Measurements from ENCODE around the gene SEL1L3. TPM values are rescaled to one million over a fixed set of nuclear protein-coding genes. Genes with fewer than 3 reads are reported as not detected.

The SEL1L3 gene
- total and polyA plus RNA-seq, 2 donors (not counting 3 experiments of a cell fraction or from before 2014, with no cell fraction given) = 53.4 to 122 TPM

GRCh38 chr4:25755911-25756310, 106.9 kb downstream of the SEL1L3 start:
- peaks cover 3 to 15% of the 10 kb centered on the region in 2 experiments for H3K36me3 ChIP-seq (ENCODE audit: control insufficient read depth in 2 of 2, extremely low read depth in 1 of 2, insufficient read depth in 2 of 2, low read length in 2 of 2)
- no peak overlapping the region for H3K4me3 ChIP-seq (replicated peaks in 1 of 3; ENCODE audit: insufficient read depth in 1 of 3, low read depth in 1 of 3, low read length in 3 of 3)
- H3K9me3 ChIP-seq (replicated peaks; ENCODE audit: control insufficient read depth, insufficient read depth, low read length) = no peaks in the 10 kb centered on the region
- DNase-seq (ENCODE audit: low read depth, low spot score) = no peak
- H3K27me3 ChIP-seq (ENCODE audit: control insufficient read depth in 2 of 2, insufficient read depth in 2 of 2, low read length in 2 of 2) = no peaks in the 10 kb centered on the region
- BruUV-seq (replicated peaks) = no TSS peak
- no peak overlapping the region for H3K27ac ChIP-seq (ENCODE audit: insufficient read depth, low read depth, low read length)
- POLR2A ChIA-PET = no interaction called here
- no peak overlapping the region for H2AFZ ChIP-seq (ENCODE audit: low read depth, low read length)
- no peak overlapping the region for H3K9ac ChIP-seq (replicated peaks; ENCODE audit: extremely low read depth, insufficient read depth, low read length)
- no peak for TF ChIP-seq FOS (IDR thresholded peaks at IDR 0.05; ENCODE audit: borderline replicate concordance, insufficient read depth, low read length)
- no peak for TF ChIP-seq MYC (IDR thresholded peaks at IDR 0.05; ENCODE audit: low read depth, low read length)
- no peak for TF ChIP-seq JUN (IDR thresholded peaks at IDR 0.05; ENCODE audit: borderline replicate concordance, insufficient read depth, insufficient read length, low read depth)
- TF ChIP-seq POLR2AphosphoS5 (IDR thresholded peaks at IDR 0.05; ENCODE audit: insufficient read depth, low read depth, low read length) = no peak
- TF ChIP-seq GATA2 (IDR thresholded peaks at IDR 0.05; ENCODE audit: insufficient read depth, insufficient read length, low read depth, low read length) = no peak
- TF ChIP-seq EZH2 (IDR thresholded peaks at IDR 0.05; ENCODE audit: borderline replicate concordance, low read depth, low read length, severe bottlenecking) = no peak
- TF ChIP-seq MAX (IDR thresholded peaks at IDR 0.05; ENCODE audit: insufficient read depth, insufficient read length) = no peak
- H4K20me1 ChIP-seq (replicated peaks; ENCODE audit: control insufficient read depth, extremely low read depth, insufficient read depth, low read length) = no peaks in the 10 kb centered on the region
- no peaks in the 10 kb centered on the region for H3K79me2 ChIP-seq (ENCODE audit: control insufficient read depth, insufficient read depth, low read length)
- H3K4me2 ChIP-seq (ENCODE audit: insufficient read depth, low read length) = no peak overlapping the region
- CTCF ChIA-PET = interaction anchor here (1.0 to 2.6 kb wide), 2 partner anchors 12 to 315 kb away, joined by 6 to 28 read pairs; no protein-coding TSS in a partner anchor
- dilution Hi-C loops (cut with MboI; ENCODE audit: extremely low pct_ligation_motif_present, low sequenced_read_pairs) (no loop called here), intact Hi-C loops (cut with micrococcal nuclease) (no loop called here)
- H3K9me1 ChIP-seq (replicated peaks; ENCODE audit: control insufficient read depth, extremely low read depth, insufficient read depth, low read length) = no peaks in the 10 kb centered on the region
- H3K4me1 ChIP-seq (ENCODE audit: control insufficient read depth, extremely low read depth, insufficient read depth, low read length) = no peaks in the 10 kb centered on the region
- no peak for FAIRE-seq

- intact Hi-C loops (cut with micrococcal nuclease) = no loop called here
- H4K20me1 ChIP-seq (replicated peaks; ENCODE audit: control insufficient read depth, extremely low read depth, insufficient read depth, low read length) = no peaks in the 10 kb centered on the region
- H3K4me3 ChIP-seq (replicated peaks in 1 of 3; ENCODE audit: insufficient read depth in 1 of 3, low read depth in 1 of 3, low read length in 3 of 3) = no peak overlapping the region
- H3K27ac ChIP-seq (ENCODE audit: insufficient read depth, low read depth, low read length) = no peak overlapping the region
- no peak for DNase-seq (ENCODE audit: low read depth, low spot score)
- H2AFZ ChIP-seq (ENCODE audit: low read depth, low read length) = no peak overlapping the region
- no peak for FAIRE-seq
- H3K27me3 ChIP-seq (ENCODE audit: control insufficient read depth in 2 of 2, insufficient read depth in 2 of 2, low read length in 2 of 2) = no peaks in the 10 kb centered on the region
- TF ChIP-seq POLR2AphosphoS5 (IDR thresholded peaks at IDR 0.05; ENCODE audit: insufficient read depth, low read depth, low read length) (no peak), POLR2A (IDR thresholded peaks at IDR 0.05; ENCODE audit: low read depth, low read length) (no peak), MAX (IDR thresholded peaks at IDR 0.05; ENCODE audit: insufficient read depth, insufficient read length) (no peak), JUN (IDR thresholded peaks at IDR 0.05; ENCODE audit: borderline replicate concordance, insufficient read depth, insufficient read length, low read depth) (no peak), FOS (IDR thresholded peaks at IDR 0.05; ENCODE audit: borderline replicate concordance, insufficient read depth, low read length) (no peak), GATA2 (IDR thresholded peaks at IDR 0.05; ENCODE audit: insufficient read depth, insufficient read length, low read depth, low read length) (no peak), EZH2 (IDR thresholded peaks at IDR 0.05; ENCODE audit: borderline replicate concordance, low read depth, low read length, severe bottlenecking) (no peak), CTCF (IDR thresholded peaks at IDR 0.05; ENCODE audit: extremely low read depth in 1 of 2, insufficient read depth in 1 of 2, low read depth in 1 of 2, low read length in 2 of 2) (no peak), MYC (IDR thresholded peaks at IDR 0.05; ENCODE audit: low read depth, low read length) (no peak)
- ChIA-PET CTCF (interaction anchor here (0.9 to 5.3 kb wide), 3 partner anchors 15 to 386 kb away, joined by 3 to 45 read pairs (median 4); no protein-coding TSS in a partner anchor), POLR2A (interaction anchor here (0.6 kb wide), 1 partner anchor 592 kb away, joined by 3 read pairs; no protein-coding TSS in a partner anchor)
- no peak overlapping the region for H3K4me2 ChIP-seq (ENCODE audit: insufficient read depth, low read length)
- no peak overlapping the region for H3K9ac ChIP-seq (replicated peaks; ENCODE audit: extremely low read depth, insufficient read depth, low read length)
- H3K4me1 ChIP-seq (ENCODE audit: control insufficient read depth, extremely low read depth, insufficient read depth, low read length) = no peaks in the 10 kb centered on the region
- no peaks in the 10 kb centered on the region for H3K9me1 ChIP-seq (replicated peaks; ENCODE audit: control insufficient read depth, extremely low read depth, insufficient read depth, low read length)
- H3K9me3 ChIP-seq (replicated peaks; ENCODE audit: control insufficient read depth, insufficient read depth, low read length) = no peaks in the 10 kb centered on the region
- H3K36me3 ChIP-seq (ENCODE audit: control insufficient read depth in 2 of 2, extremely low read depth in 1 of 2, insufficient read depth in 2 of 2, low read length in 2 of 2) = peaks cover 3 to 13% of the 10 kb centered on the region in 2 experiments
- no peaks in the 10 kb centered on the region for H3K79me2 ChIP-seq (ENCODE audit: control insufficient read depth, insufficient read depth, low read length)
- dilution Hi-C loops (cut with MboI; ENCODE audit: extremely low pct_ligation_motif_present, low sequenced_read_pairs) = no loop called here
- no TSS peak for BruUV-seq (replicated peaks)
These were observed 109.5 kb downstream of the SEL1L3 start for GRCh38 chr4:25753239-25753638.

All from endothelial cell of umbilical vein (primary cell).